SKM-1 (cell line): ENCODE data around the gene OBP2B.
"Not testable (repeated sequence)": the region's sequence is repeated elsewhere in the genome, so short reads cannot be mapped to it uniquely, and the experiment has no call there.

Source experiments
- DNase-seq: peaks from one replicate; lab custom pipeline; 2025; ENCODE audit not compliant: unreplicated experiment; lab: John Stamatoyannopoulos, UW

The OBP2B gene

GRCh38 chr9:133223159-133223756 lies 14.2 kb upstream of the OBP2B start:
- DNase-seq = not testable (repeated sequence)

GRCh38 chr9:133221994-133222393 lies 12.9 kb upstream of the OBP2B start:
- DNase-seq = not testable (repeated sequence)

- no peak for DNase-seq
Measured at GRCh38 chr9:133221177-133221809, 12.2 kb upstream of the OBP2B start.

- DNase-seq = not testable (repeated sequence)
Measured at GRCh38 chr9:133218049-133218975, 9.3 kb upstream of the OBP2B start.

GRCh38 chr9:133217333-133217988 lies 8.4 kb upstream of the OBP2B start:
- not testable (repeated sequence) for DNase-seq

GRCh38 chr9:133214276-133214675 lies 5.2 kb upstream of the OBP2B start:
- DNase-seq = not testable (repeated sequence)

- no peak for DNase-seq
Measured at GRCh38 chr9:133210609-133211008, 1.6 kb upstream of the OBP2B start.

- DNase-seq = no peak
Measured at GRCh38 chr9:133210202-133210532, 1.1 kb upstream of the OBP2B start.

- not testable (repeated sequence) for DNase-seq
Measured at GRCh38 chr9:133209327-133210201, 514 bp upstream of the OBP2B start.

GRCh38 chr9:133208171-133208879 lies 725 bp downstream of the OBP2B start:
- not testable (repeated sequence) for DNase-seq

- DNase-seq = no peak
Measured at GRCh38 chr9:133207540-133208170, 1.4 kb downstream of the OBP2B start.

GRCh38 chr9:133207021-133207531 lies 2.0 kb downstream of the OBP2B start:
- DNase-seq = no peak

- DNase-seq = no peak
Measured at GRCh38 chr9:133205996-133206931, 2.8 kb downstream of the OBP2B start.

- not testable (repeated sequence) for DNase-seq
Measured at GRCh38 chr9:133205481-133205887, 3.6 kb downstream of the OBP2B start.

GRCh38 chr9:133204993-133205336 lies 4.1 kb downstream of the OBP2B start:
- DNase-seq = no peak

GRCh38 chr9:133204335-133204992 lies 4.6 kb downstream of the OBP2B start:
- DNase-seq = no peak

- DNase-seq = no peak
Measured at GRCh38 chr9:133203506-133204075, 5.5 kb downstream of the OBP2B start.
